AG04449 (cell line): ENCODE measurements around the gene PLAGL2.
A peak's percentile ranks its signal among the peaks of the same experiment; 100 is the strongest.

ENCODE experiments used
- CTCF ChIA-PET: fragments of 350-600 bp; formaldehyde crosslinking; extraction: SDS; loops from one replicate; lab custom pipeline; 2021; ENCODE audit warnings: antibody characterized with exemption; lab: Yijun Ruan, JAX
- POLR2A ChIA-PET: fragments of 400-600, 350-600 bp; formaldehyde crosslinking; extraction: SDS; loops from one replicate; lab custom pipeline; 2020; ENCODE audit warnings: antibody characterized with exemption, inconsistent platforms; lab: Yijun Ruan, JAX
- DNase-seq: peaks from one replicate; pipeline ENCODE4 v3.0.0-alpha.2; 2010; ENCODE audit warnings: low read depth, low spot score
- H3K4me3 ChIP-seq: 2 replicates; pipeline ENCODE4 v1.5.1; 2011; ENCODE audit warnings: low read depth, mild to moderate bottlenecking, control low read depth, low read length
- CTCF ChIP-seq: IDR thresholded peaks from one replicate; pipeline ENCODE4 v1.5.1; 2011; ENCODE audit warnings: mild to moderate bottlenecking, moderate library complexity, low read length, control low read depth, inconsistent platforms; ENCODE audit not compliant: insufficient read depth; ENCODE audit errors: missing control alignments

PLAGL2 gene

DNA sequence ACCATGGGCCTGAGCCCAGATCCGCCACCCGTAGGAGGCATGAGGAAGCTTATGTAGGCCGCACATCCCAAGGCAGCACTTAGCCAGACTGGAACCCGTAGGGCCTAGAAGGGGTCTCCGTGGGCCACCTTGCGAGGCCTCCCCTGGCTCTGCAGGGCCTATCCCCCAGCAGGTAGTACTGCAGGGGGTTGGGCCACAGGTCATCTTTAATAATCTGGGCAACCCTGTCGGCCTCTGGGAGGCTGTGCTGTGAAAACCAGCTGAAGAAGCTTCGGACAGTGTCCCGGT lies 18.5 kb downstream of the PLAGL2 start:
- DNase-seq = no peak
- ChIA-PET POLR2A (no interaction called here), CTCF (interaction anchor here (0.7 kb wide), 2 partner anchors 10 to 19 kb away, joined by 3 to 4 read pairs; no protein-coding TSS in a partner anchor)
- peak overlapping the region; percentile 61 for H3K4me3 ChIP-seq
- no peak for TF ChIP-seq CTCF

- POLR2A ChIA-PET = no interaction called here
- DNase-seq = no peak
- TF ChIP-seq CTCF = no peak
- no peak overlapping the region; the same call in 1 of the 2 replicates for H3K4me3 ChIP-seq
- CTCF ChIA-PET = no interaction called here
Measured at GRCh38 chr20:32188376-32189122, 19.0 kb downstream of the PLAGL2 start.

DNA sequence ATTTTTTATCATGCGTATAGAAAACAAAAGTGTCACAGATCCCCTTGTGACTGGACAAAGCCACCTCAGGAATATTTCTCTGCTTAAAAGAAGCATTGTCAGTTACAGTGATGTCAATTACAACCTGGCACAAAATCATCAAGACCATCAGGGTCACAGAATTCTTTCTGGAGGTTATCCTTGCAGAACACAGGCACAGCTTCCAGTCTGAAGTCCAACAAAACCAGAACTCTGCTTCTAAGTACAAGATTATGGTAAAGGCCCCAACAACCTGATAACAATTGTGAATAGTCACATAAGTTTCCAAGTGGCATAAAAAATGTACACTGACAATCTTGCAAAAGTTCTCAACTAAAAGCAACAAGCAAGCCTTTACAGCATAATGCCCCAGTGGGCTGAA lies 21.0 kb downstream of the PLAGL2 start:
- H3K4me3 ChIP-seq = no peak overlapping the region
- no peak for TF ChIP-seq CTCF
- POLR2A ChIA-PET = no interaction called here
- CTCF ChIA-PET = interaction anchor here (1.5 kb wide), 1 partner anchor 15 kb away, joined by 4 read pairs; no protein-coding TSS in a partner anchor
- DNase-seq = no peak

DNA sequence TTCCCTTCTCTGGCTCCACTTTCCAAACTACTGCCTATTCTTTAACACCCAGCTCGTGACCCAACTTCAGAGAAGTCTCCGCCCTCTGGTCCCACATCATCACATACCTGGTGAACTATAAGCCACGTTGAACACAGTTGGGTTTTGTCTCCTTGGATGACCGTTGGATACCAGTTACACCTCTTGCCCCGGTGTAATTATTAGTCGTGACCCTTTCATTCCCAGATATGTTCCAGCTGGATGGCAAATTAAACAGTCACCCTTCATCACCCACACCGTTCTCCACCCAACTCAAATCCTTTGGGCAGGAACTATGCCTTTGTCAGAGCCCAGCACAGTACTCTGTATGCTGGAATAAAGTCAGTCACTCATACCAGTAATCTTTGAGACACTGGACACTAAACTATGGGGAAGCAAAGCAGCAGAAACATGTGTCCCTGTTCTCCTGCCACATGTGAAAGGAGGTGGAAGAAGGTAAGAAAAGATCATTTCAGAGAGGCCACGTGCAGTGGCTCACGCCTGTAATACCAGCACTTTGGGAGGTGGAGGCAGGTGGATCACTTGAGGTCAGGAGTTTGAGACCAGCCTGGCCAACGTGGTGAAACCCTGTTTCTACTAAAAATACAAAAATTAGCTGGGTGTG lies 22.5 kb downstream of the PLAGL2 start:
- DNase-seq = no peak
- TF ChIP-seq CTCF = no peak
- no peak overlapping the region for H3K4me3 ChIP-seq
- CTCF ChIA-PET = interaction anchor here (0.6 kb wide), 1 partner anchor 468 kb away, joined by 3 read pairs; no protein-coding TSS in a partner anchor
- POLR2A ChIA-PET = no interaction called here

DNA sequence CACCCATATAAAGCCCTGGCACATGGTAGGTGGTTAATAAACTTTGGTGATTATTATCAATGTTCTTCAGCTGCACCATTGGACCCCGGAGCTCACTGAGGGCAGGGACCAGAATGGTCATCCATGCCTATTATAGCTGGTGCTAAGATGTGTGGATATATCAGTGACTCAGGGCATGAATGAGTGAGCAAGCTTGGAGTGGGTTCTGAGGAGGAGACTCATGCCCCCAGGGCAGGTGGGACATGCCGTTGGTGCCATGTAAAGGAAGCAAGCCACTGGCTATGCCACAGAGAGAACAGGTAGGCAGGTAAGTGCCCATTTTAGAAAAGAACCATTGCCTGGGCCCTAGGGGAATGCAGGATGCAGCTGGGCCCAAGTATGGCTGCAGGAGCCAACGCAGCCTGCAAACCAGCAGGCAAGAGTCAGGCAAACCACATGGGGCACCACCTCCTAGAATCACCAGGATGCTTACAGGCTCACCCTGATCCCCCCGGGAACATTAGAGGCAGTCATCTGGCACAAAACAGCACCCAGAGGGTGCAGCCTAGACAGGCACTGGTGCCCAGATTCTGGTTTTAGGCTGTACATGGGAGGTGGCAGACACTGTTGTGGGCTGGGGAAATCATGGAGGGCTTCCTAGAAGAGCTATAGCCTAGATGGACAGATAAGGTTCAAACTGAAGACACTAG lies 23.5 kb downstream of the PLAGL2 start:
- ChIA-PET CTCF (interaction anchor here (0.6 kb wide), 1 partner anchor 468 kb away, joined by 3 read pairs; no protein-coding TSS in a partner anchor), POLR2A (no interaction called here)
- no peak for DNase-seq
- no peak for TF ChIP-seq CTCF
- no peak overlapping the region for H3K4me3 ChIP-seq

- no peak for DNase-seq
- no peak overlapping the region for H3K4me3 ChIP-seq
- CTCF ChIA-PET = no interaction called here
- POLR2A ChIA-PET = no interaction called here
- no peak for TF ChIP-seq CTCF
Measured at GRCh38 chr20:32181606-32182005, 25.9 kb downstream of the PLAGL2 start.
